Islet of Langerhans (tissue), 1 donor: ENCODE data around the gene MST1R.

Source experiments
- FAIRE-seq: peaks from one replicate; lab custom pipeline; 2011; peaks lifted over from hg19 to GRCh38; lab: Jason Lieb, UNC

Gene MST1R

GRCh38 chr3:49876567-49876966 is 27.1 kb downstream of the MST1R start:
- FAIRE-seq = no peak

GRCh38 chr3:49873623-49874022 is 30.1 kb downstream of the MST1R start:
- FAIRE-seq = no peak

- no peak for FAIRE-seq
These were observed 30.8 kb downstream of the MST1R start for GRCh38 chr3:49872801-49873281.

GRCh38 chr3:49871531-49872153 is 32.0 kb downstream of the MST1R start:
- no peak for FAIRE-seq

GRCh38 chr3:49869525-49870126 is 34.0 kb downstream of the MST1R start, which contains the start of gene CAMKV:
TSS of gene CAMKV (minus strand) at chr3:49869906. CDS start at chr3:49862388, 7,518 bp downstream.
- no peak for FAIRE-seq

- FAIRE-seq = no peak
These were observed 34.7 kb downstream of the MST1R start for GRCh38 chr3:49868862-49869466.

- no peak for FAIRE-seq
These were observed 35.8 kb downstream of the MST1R start for GRCh38 chr3:49867871-49868321.

- no peak for FAIRE-seq
These were observed 36.3 kb downstream of the MST1R start for GRCh38 chr3:49867400-49867799.

- no peak for FAIRE-seq
These were observed 38.4 kb downstream of the MST1R start for GRCh38 chr3:49865198-49865784.

- FAIRE-seq = no peak
These were observed 39.2 kb downstream of the MST1R start for GRCh38 chr3:49864505-49864904.

GRCh38 chr3:49859576-49860305 is 43.9 kb downstream of the MST1R start:
- FAIRE-seq = no peak

- peak; percentile 98 for FAIRE-seq
These were observed 47.3 kb downstream of the MST1R start, which contains the start of gene TRAIP for GRCh38 chr3:49856181-49857005. TSS of gene TRAIP (minus strand) at chr3:49856564. CDS start at chr3:49856453, 111 bp downstream.

- FAIRE-seq = no peak
These were observed 48.0 kb downstream of the MST1R start for GRCh38 chr3:49855662-49856061.

- FAIRE-seq = no peak
These were observed 58.0 kb downstream of the MST1R start for GRCh38 chr3:49845694-49846093.

GRCh38 chr3:49844464-49845183 is 59.0 kb downstream of the MST1R start:
- FAIRE-seq = no peak

- no peak for FAIRE-seq
These were observed 60.7 kb downstream of the MST1R start for GRCh38 chr3:49842843-49843517.

- FAIRE-seq = no peak
These were observed 61.9 kb downstream of the MST1R start for GRCh38 chr3:49841806-49842205.

GRCh38 chr3:49841126-49841696 is 62.5 kb downstream of the MST1R start:
- FAIRE-seq = no peak

GRCh38 chr3:49840388-49840787 is 63.3 kb downstream of the MST1R start:
- FAIRE-seq = no peak
